K562 (cell line): ENCODE measurements around the gene NOTCH1. TPM values are rescaled to one million over a fixed set of nuclear protein-coding genes. Genes with fewer than 3 reads are reported as not detected.

ENCODE experiments used
- ATAC-seq: fragments of 200-7000 bp; cut with Tn5 transposase; 3 replicates; pipeline ENCODE4 v1.9.1; 2020; ENCODE audit warnings: moderate library complexity
- BruUV-seq: library from RNA; stranded (reverse); fragments of 400-500 nt; replicated peaks from 2 replicates; lab custom pipeline; 2021; lab: Mats Ljungman, UMichigan
- CTCF ChIA-PET: fragments of 300-600 bp; formaldehyde crosslinking; extraction: SDS; loops from one replicate; lab custom pipeline; 2021; ENCODE audit warnings: low intra/inter-chr PET ratio; lab: Yijun Ruan, JAX
- POLR2A ChIA-PET: fragments of 300-600, 350-650 bp; sonication (Branson Sonifier 250); formaldehyde crosslinking; extraction: SDS; loops from one replicate; lab custom pipeline; 2021; ENCODE audit warnings: antibody characterized with exemption, inconsistent platforms; lab: Yijun Ruan, JAX
- DNase-seq, 4 experiments: peaks; one replicate each; pipeline versions ENCODE4 v3.0.0 to v3.0.0-alpha.2; 2011 to 2018; ENCODE audit warnings: low spot score in 3 of 4, mixed read lengths in 3 of 4; ENCODE audit errors: extremely low read depth in 1 of 4
- FAIRE-seq: peaks from 2 replicates; lab custom pipeline; 2011; peaks lifted over from hg19 to GRCh38; lab: Jason Lieb, UNC
- H2AFZ ChIP-seq: 2 replicates; pipeline ENCODE4 v1.6.0; 2011; ENCODE audit warnings: low read depth, low read length, control low read depth, inconsistent platforms
- H3K27ac ChIP-seq: fragments of 200-600 bp; 3 replicates; pipeline ENCODE4 v1.8.0; 2011; ENCODE audit warnings: low read depth, mild to moderate bottlenecking, control low read depth, inconsistent platforms, low read length, moderate library complexity, mixed read lengths; ENCODE audit errors: extremely low read depth
- H3K27me3 ChIP-seq, 2 experiments: fragments of 300-600 bp in 1 of 2; 2 replicates in 1 of 2; 3 replicates in 1 of 2; pipeline versions ENCODE4 v1.6.0 to v1.8.0; 2011; ENCODE audit warnings: inconsistent platforms in 2 of 2, low read length in 2 of 2, mild to moderate bottlenecking in 1 of 2, mixed read lengths in 1 of 2, moderate library complexity in 1 of 2; ENCODE audit not compliant: control insufficient read depth in 2 of 2, insufficient read depth in 2 of 2
- H3K36me3 ChIP-seq: fragments of 300-600 bp; 3 replicates; pipeline ENCODE4 v1.8.0; 2011; ENCODE audit warnings: mild to moderate bottlenecking, low read length, inconsistent platforms; ENCODE audit not compliant: control insufficient read depth, insufficient read depth
- H3K4me1 ChIP-seq, 2 experiments: fragments of 200-600 bp in 1 of 2; replicated peaks in 1 of 2; 2 replicates in 1 of 2; 3 replicates in 1 of 2; pipeline versions ENCODE4 v1.5.1 to v1.8.0; 2011; ENCODE audit warnings: inconsistent platforms in 2 of 2, low read length in 2 of 2, mild to moderate bottlenecking in 1 of 2, mixed read lengths in 1 of 2, moderate library complexity in 1 of 2; ENCODE audit not compliant: control insufficient read depth in 2 of 2, insufficient read depth in 2 of 2
- H3K4me2 ChIP-seq: 2 replicates; pipeline ENCODE4 v1.6.1; 2011; ENCODE audit warnings: low read length, control low read depth, inconsistent platforms, mixed read lengths; ENCODE audit not compliant: insufficient read depth
- H3K4me3 ChIP-seq: fragments of 200-600 bp; sonication (generic), shearing (Covaris generic); 2 replicates; pipeline ENCODE4 v1.5.1; 2016; ENCODE audit warnings: control low read depth, inconsistent platforms
- H3K79me2 ChIP-seq: fragments of 200-600 bp; 3 replicates; pipeline ENCODE4 v1.8.0; 2011; ENCODE audit warnings: low read length, inconsistent platforms; ENCODE audit not compliant: control insufficient read depth, insufficient read depth
- H3K9ac ChIP-seq, 2 experiments: 2 replicates each; pipeline versions ENCODE4 v1.6.0 to v1.6.1; 2011; ENCODE audit warnings: low read depth in 2 of 2, low read length in 2 of 2, control low read depth in 1 of 2, inconsistent platforms in 1 of 2, mild to moderate bottlenecking in 1 of 2, mixed read lengths in 1 of 2; ENCODE audit not compliant: insufficient read depth in 1 of 2
- H3K9me1 ChIP-seq: one replicate; pipeline ENCODE4 v1.6.0; 2011; ENCODE audit warnings: inconsistent platforms, mild to moderate bottlenecking, low read length, moderate library complexity; ENCODE audit not compliant: control insufficient read depth, insufficient read depth
- H3K9me3 ChIP-seq: replicated peaks from 2 replicates; pipeline ENCODE4 v1.5.1; 2011; ENCODE audit warnings: low read depth, low read length, inconsistent platforms; ENCODE audit not compliant: control insufficient read depth, insufficient read depth
- H4K20me1 ChIP-seq: replicated peaks from 2 replicates; pipeline ENCODE4 v1.6.1; 2011; ENCODE audit warnings: low read length, inconsistent platforms, mixed read lengths; ENCODE audit not compliant: control insufficient read depth, insufficient read depth
- CCAR2 ChIP-seq: fragments of 200-400 bp; formaldehyde crosslinking; IDR thresholded peaks from 2 replicates; pipeline ENCODE4 v1.6.1; 2017; ENCODE audit warnings: mild to moderate bottlenecking, low read depth, low read length
- MBD1 ChIP-seq: fragments of 250-450 bp; sonication (Bioruptor Pico); IDR thresholded peaks from 2 replicates; pipeline ENCODE4 v1.8.0; 2022; ENCODE audit warnings: inconsistent platforms
- PRDM10 ChIP-seq: fragments of 450-650 bp; IDR thresholded peaks from 2 replicates; pipeline ENCODE4 v1.6.1; 2018; ENCODE audit not compliant: partially characterized antibody
- TCF15 ChIP-seq: fragments of 250-450 bp; sonication (Bioruptor Pico); IDR thresholded peaks from 2 replicates; pipeline ENCODE4 v1.8.0; 2022; ENCODE audit warnings: moderate library complexity, mild to moderate bottlenecking, inconsistent platforms
- ZNF431 ChIP-seq: sonication (generic); formaldehyde crosslinking; IDR thresholded peaks from 2 replicates; pipeline ENCODE4 v1.8.0; 2022; ENCODE audit warnings: mild to moderate bottlenecking, missing genetic modification reagents
- WGBS: fragments of 100-300 bp; shearing (Covaris generic); methylation state at CpG from one replicate; pipeline ENCODE4 v1.1.6; 2016; ENCODE audit warnings: low coverage, mixed read lengths; ENCODE audit not compliant: insufficient coverage; ENCODE audit errors: missing lambda C conversion rate; 5-methylcytosine and 5-hydroxymethylcytosine counted together
- in situ Hi-C: fragments of 300-500 bp; cut with MboI; formaldehyde crosslinking; loops from 4 replicates; pipeline ENCODE4 v1.15.0; 2018; ENCODE audit warnings: inconsistent platforms, mixed read lengths
- intact Hi-C: fragments of 100-400 bp; cut with micrococcal nuclease; formaldehyde crosslinking; loops from 2 replicates; pipeline ENCODE4 v1.14.2; 2022
- polyA plus RNA-seq, 8 experiments: library from polyadenylated mRNA; depleted of rRNA in 4 of 8; stranded (reverse) in 5 of 8; unstranded in 3 of 8; fragments of >200 nt; fragmentation: Nextera tagmentation in 2 of 8; fragmentation: Illumina TruSeq in 1 of 8; extraction: Ambion mirVana in 2 of 8; extraction: Trizol in 1 of 8; gene quantifications; 2 replicates each; pipeline versions ENCODE4 v1.2.1 to v1.2.3, GENCODE V29; 2011 to 2014; ENCODE audit warnings: inconsistent platforms in 1 of 8, missing spikeins in 1 of 8
- total RNA-seq, 7 experiments: library from RNA; depleted of rRNA in 6 of 7; stranded (reverse); fragments of >200 nt in 6 of 7; fragmentation: Illumina TruSeq in 2 of 7; extraction: Trizol in 2 of 7; gene quantifications; 2 replicates each; pipeline versions ENCODE4 v1.2.1 to v1.2.3, GENCODE V29; 2011 to 2021; ENCODE audit warnings: low replicate concordance in 1 of 7

NOTCH1 gene
- total and polyA plus RNA-seq, 9 of the 15 experiments (the other 6 are each of a cell fraction or from before 2014, with no cell fraction given) = 0.03 to 31.4 (median 2.3) TPM

- H3K27ac ChIP-seq = no peak overlapping the region
- CTCF ChIA-PET = no interaction called here
- BruUV-seq = no TSS peak
- H3K27me3 ChIP-seq = peaks cover 0 to 4% of the 10 kb centered on the region in 2 experiments; a peak in 1 of 5 replicates
- no peaks in the 10 kb centered on the region for H3K9me1 ChIP-seq
- no peaks in the 10 kb centered on the region for H3K36me3 ChIP-seq
- POLR2A ChIA-PET = interaction anchor here (1.4 kb wide), 1 partner anchor 46 kb away, joined by 4 read pairs; no protein-coding TSS in a partner anchor
- FAIRE-seq = no peak
- 70% methylated on average over 16 of the region's 16 CpGs for WGBS
- H3K9ac ChIP-seq = no peak overlapping the region
- H3K4me3 ChIP-seq = no peak overlapping the region
- in situ Hi-C loops = no loop called here
- H3K79me2 ChIP-seq = no peaks in the 10 kb centered on the region
- TF ChIP-seq TCF15 (CRISPR knock-in tag) (no peak), MBD1 (CRISPR knock-in tag) (no peak), PRDM10 (no peak), CCAR2 (no peak), ZNF431 (no peak)
- no peaks in the 10 kb centered on the region for H4K20me1 ChIP-seq
- intact Hi-C loops = no loop called here
- H3K4me2 ChIP-seq = no peak overlapping the region
- H3K9me3 ChIP-seq = no peaks in the 10 kb centered on the region
- peaks cover 35 to 82% of the 10 kb centered on the region in 2 experiments for H3K4me1 ChIP-seq
- no peak for DNase-seq
- H2AFZ ChIP-seq = no peak overlapping the region
- no peak for ATAC-seq
Measured at GRCh38 chr9:136585531-136586120, 39.8 kb upstream of the NOTCH1 start.
